Measurements from ENCODE around the gene SIX5.
"Not testable (repeated sequence)": the region's sequence is repeated elsewhere in the genome, so short reads cannot be mapped to it uniquely, and the experiment has no call there.

SIX5 gene

DNA sequence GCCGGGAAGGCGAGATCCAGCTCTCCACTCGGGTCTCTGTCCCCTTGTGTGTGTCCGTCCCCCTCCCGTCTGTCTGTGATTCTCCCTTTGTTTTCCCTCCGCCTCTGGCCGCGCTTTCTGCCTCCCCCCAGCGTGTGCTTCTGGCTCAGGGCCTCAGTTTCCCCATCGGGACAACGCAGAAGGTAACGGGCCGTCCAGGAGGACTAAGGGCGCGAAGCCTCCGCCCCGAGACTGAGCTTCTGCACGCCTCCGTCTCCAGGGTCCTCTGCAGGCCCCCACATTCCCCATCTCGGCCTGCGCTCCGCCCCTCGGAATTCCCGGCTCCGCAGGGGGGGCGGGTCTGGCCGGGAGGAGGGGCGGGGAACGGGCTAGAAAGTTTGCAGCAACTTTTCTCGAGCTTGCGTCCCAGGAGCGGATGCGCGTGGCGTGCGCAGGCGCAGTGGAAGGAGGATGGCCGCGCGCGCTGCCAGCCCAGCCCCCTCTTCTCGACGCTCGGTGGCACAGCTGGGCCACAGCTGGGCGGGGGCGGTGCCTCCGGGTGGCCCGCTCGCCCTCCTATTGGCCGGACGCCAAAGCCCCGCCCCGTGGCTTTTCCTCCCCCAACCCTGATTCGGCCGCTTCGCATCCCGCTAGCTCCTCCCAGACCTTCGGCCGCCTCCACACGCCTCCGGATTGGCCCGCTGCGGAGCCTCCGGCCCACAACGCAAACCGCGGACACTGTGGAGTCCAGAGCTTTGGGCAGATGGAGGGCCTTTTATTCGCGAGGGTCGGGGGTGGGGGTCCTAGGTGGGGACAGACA is at the start of gene SIX5:
Gene SIX5, minus strand, starts transcription at position 269 of the 799 bp plus-strand sequence. CDS start 408 bp downstream, outside the sequence.
- peak; percentile 97 for DNase-seq

DNA sequence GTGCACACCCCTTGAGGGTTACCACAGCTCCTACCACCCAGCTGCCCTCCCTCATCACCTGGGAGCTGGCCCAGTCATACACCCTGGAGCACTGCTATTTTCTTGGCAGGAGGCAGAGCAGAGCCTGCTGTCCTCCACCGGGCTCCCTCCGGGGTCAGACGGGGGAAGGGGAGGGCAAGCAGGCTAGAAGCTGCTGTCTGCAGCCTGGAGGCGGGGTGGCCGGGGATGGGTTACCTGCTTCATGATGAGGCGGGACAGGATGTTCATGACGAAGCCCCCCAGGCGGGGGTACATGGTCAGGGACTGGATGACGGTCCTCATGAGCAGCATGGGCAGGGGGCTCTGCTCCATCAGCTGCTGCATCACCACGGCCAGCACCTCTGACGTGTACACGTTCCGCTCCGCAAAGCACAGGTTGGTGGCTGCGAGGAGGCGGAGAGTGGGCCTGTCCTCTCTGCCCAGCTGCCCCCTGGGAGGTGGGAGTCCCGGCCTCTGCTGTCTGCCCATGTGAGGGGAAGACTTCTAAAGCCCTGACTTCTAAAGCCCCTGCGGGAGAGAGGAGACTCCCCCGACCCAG is 48.8 kb upstream of the SIX5 start:
- DNase-seq, result no peak

DNA sequence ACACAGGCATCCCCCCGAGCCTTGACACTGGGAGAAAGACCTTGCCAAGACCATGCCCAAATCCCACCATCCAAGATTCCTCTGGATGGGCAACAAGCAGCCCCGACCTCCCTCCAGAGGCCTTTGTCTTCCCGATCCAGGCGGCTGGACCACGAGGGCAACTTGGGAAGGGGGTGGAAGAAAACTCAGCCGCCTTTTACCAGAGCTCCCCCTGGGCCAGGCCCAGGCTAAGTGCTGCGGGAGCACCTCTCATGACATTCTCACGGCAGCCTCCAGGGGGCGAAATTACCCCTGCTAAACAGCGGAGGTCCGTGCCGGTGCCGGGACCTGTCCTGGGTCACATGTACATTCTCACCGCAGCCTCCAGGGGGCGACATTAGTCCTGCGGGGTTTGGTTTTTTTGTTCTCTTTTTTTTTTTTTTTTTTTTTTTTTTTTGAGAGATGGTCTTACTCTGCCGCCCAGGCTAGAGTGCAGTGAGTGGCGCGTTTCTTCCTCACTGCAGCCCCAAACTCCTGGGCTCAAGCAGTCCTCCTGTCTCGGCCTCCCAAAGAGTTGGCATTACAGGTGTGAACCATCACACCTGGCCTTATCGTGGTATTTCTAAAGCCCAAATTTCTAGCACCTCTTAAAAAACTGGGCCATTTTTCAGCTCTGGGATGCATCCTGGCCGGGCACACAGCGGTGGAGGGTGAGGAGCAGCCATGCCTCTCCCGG is 48.1 kb upstream of the SIX5 start:
- DNase-seq, result peak; percentile 96

DNA sequence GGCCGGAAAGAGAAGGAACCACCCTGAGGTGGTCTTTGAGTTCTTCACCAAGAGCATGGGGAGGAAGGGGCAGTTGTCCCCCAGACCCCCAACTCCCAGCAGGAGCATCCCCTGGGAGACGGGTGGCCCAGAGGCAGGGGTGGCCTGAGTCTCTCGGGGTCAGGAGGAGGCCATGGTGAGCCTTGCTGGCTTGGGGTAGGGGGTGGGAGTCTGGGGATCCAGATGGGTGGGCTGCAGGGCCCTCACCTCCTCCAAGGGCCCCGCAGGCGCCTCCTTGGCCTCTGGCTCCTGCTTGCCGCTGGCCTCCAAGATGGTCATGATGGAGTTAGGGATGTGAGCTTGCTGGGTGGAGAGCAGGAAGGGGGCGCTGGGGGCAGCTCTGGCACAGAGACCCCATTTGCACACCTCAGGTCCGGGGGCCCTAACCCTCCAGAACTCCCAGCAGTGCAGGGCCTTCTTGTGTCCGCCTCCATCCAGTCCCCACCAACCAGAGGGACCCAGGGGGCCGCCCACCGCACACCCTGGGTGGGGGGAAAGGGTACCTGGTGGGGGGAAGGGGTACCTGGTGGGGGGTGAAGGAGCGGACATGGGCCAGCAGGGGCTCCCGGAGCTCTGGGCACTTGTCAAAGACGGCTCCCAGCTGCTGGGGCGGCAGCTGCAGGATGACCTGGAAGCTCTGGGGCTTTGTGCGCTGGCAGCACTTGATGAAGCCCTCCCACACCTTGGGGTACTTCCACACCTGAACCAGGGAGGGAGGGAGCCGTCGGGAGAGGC is 47.4 kb upstream of the SIX5 start:
- DNase-seq, result no peak

DNA sequence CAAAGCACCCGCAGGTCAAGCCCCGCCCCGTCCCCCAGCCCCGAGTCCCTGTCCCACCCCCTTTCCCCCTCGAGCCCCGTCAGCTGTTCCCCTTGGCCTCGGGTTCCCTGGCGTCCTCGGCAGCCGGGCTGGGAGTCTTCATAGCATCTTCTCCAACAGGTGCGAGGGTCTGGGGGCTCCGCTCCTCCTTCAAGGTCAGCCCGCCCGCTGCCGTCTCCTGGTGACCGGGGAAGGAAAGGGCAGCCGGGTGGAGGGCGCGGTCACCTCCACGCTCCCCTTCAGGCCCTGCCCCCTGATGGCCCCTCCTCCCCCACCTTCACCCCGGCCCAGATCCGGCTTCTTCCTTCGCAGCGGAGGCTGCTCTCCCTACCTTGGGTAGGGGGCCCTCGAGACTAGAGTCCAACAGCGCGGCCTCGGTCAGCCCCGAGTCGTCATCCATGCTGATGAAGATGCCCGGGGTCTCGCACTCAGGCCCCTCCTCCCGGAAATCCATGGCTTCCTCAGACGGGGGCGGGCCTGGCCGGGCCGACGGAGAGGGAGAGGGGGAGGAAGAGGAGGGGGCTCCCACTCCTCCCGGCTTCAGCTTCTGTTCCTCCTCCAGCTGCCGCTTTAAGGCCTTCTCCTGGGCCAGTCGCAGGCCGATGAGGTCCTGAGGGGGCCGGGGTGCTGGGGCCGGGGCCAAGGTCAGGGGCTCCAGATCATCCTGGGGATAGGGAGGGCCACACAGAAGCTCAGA is 46.6 kb upstream of the SIX5 start:
- DNase-seq, result no peak

DNA sequence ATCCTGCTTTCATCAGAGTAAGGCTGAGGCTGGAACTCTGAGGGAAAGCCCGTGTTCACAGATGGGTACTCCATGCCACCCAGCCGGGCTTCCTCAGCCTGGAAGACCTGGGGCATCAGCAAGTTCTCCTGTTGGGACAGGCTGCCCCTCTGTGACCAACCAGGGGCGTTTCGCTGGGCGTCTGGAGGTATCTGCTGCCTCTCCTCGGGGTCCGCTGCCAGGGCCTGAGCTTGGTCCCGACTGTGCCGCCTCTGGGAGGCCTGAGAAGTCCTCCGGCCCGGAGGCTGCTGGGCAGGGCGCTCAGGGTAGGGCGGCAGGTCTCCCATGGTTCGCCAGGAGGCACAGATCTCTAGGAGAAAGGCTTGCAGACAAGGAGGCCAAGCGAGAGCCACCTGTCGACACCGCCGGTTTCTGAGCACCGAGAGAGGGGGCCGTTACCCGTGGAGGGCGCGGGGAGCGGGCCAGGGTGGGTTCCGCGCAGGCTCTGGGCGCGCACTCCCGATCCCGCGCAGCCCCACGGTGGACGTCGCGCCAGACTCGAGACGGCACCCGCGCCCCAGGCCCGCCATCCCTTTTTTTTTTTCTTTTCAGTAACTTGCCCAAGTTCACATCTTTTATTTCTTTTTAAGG is 45.9 kb upstream of the SIX5 start, which contains the start of gene RSPH6A:
Gene RSPH6A, minus strand, starts transcription at position 458 of the 630 bp plus-strand sequence. Its CDS starts 132 bp downstream, at position 326.
- DNase-seq, result no peak

DNA sequence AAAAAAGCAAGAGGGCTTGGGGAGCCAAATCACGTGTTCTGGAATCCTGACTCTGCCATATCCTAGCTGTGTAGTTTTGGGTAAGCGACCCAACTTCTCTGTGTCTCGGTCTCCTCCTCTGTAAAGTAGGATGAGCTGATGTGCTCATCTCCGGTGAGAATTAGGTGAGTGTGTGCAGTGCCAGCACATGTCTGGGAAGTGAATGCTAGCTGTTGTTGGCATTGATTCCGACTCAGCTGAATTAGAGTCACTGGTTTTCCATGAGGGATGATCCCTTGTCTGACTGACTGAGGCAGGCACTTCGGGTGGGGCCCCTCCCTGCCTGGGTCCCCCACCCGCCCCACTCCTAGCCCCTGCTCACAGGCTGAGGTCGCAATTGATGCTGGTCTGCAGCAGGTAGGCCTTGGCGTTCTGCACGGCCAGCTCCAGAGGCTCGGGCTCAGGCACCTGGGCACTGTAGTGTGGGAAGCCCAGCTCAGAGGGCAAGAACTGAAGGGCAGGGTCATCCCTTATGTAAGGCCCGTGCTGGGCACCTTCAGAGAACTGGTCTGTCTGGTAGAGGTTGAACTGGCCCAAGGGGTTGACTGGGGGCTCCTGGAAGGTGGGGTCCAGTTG is 45.2 kb upstream of the SIX5 start:
- DNase-seq, result no peak

DNA sequence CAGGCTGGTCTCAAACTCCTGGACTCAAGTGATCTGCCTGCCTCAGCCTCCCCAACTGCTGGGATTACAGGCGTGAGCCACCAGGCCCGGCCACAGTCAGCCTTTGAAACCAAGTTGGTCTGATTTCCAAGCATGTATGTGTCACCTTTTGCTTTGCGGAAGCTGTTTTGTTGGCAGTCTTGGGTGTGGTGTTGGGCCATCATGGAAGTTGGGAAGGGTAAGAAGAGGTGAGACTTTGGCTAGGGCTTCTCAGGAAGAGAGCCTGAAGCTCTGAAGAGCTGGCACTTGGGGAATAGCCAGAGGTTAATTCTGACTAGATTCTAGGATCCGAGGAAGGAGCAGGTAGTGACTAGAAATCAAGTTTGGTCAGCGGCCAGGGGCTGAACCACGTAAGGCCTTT is 43.2 kb upstream of the SIX5 start:
- DNase-seq, result no peak

DNA sequence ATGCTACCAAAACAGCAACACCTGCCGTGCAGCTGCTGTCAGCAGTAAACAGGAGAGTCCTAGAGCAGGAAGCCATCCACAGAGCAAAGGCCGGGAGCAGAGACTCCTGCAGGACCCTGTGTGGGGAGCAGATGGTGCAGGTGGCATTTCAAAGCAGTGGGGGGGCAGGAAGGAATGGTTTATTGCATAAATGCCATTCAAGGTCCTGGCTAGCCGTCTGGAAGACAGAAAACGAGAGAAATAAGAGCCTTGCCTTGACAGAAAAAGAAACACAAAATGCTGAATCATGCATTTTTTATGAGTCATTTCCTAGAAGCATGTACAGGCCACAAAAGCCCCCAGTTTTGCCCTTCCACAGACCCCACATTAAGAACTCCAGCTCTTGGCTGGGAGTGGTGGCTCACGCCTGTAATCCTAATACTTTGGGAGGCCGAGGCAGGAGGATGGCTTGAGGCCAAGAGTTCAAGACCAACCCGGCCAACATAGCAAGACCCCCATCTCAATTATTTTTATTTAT is 40.6 kb upstream of the SIX5 start:
- no peak for DNase-seq

DNA sequence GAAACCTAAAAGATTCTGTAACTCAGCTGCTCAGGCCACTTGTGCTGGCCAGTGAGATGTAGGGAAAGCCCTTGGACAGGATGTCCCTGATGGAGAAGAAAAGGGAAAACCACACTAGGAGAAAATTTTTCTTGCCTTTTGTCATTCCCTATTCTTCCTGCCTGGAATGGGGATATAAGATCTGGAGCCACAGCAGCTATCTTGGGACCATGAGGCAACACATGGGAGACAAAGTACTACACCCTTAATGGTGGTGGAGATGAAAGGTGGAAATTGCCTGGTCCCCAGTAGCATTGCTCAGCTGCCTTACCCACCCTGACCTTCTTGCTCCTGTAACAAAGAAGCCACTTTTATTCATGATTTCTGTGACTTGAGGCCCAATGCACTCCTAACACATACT is 36.7 kb upstream of the SIX5 start:
- DNase-seq, result no peak

DNA sequence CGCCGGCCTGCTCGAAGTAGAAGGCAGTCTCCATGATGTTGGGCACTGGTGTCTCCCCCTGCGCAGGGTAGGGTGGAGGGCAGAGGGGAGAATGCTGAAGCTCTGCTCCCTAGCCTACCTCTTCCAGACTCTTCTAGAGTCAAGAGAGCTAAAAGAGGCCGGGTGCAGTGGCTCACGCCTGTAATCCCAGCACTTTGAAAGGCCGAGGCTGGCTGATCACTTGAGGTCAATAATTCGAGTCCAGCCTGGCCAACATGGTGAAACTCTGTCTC is 35.8 kb upstream of the SIX5 start:
- DNase-seq, result no peak

DNA sequence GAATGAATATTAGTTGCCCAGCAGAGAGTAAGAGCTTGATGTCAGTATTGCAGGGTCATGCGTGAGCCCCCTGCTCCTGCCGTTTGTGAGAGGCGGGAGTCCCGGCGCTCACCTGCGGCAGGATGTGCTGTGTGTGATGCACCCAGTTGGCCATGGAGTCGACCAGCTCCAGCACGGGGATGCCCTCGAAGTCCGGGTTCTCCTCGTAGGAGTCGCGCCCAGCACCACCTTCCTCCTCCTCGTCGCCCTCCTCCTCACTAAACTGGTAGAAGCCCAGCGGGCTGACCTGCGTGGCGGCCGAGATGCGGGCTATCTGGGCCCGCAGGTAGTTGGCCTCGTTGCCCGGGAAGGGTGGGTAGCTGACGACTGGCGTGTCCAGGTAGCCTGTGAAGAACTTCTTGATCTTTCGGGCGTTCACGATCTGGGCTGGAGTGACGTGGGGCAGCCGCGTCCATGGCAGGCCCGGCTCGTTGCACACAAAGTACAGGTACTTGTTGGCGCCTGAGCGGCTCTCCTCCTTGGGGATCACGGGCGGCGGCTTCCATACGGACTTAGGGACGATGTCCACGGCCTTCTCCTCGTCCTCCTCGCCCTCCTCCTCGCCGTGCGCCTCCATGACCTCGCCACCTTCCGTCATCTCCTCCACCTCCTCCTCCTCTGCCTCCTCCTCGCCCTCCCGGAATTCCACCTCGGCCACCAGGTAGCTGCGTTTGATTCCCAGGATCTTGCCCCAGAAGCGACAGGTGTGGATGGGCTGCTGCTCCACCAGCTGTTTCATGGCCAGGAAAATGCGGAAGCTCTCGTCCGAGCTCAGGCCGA is 35.3 kb upstream of the SIX5 start:
- DNase-seq, result no peak

DNA sequence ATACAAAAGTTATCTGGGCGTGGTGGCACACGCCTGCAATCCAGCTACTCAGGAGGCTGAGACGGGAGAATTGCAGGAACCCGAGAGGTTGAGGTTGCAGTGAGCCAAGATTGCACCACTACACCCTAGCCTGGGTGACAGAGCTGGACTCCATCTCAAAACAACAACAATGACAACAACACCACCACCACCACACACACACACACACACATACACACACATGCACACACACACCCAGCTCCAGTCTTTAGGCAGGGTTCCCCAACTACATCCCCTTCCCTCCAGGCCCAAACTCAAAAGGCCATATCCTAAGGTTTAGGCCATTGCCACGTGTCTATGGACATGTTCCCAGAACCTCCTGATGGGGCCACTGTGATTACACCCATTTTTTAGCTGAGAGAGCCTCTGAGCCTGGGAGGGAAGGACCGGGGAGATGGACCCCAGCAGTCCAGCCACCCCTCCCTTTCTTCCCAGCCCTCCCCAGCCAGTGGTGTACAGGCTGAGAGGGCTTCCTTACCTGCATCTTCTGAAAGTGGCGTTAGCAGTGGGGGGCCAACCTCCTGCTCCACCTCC is 32.6 kb upstream of the SIX5 start:
- no peak for DNase-seq

DNA sequence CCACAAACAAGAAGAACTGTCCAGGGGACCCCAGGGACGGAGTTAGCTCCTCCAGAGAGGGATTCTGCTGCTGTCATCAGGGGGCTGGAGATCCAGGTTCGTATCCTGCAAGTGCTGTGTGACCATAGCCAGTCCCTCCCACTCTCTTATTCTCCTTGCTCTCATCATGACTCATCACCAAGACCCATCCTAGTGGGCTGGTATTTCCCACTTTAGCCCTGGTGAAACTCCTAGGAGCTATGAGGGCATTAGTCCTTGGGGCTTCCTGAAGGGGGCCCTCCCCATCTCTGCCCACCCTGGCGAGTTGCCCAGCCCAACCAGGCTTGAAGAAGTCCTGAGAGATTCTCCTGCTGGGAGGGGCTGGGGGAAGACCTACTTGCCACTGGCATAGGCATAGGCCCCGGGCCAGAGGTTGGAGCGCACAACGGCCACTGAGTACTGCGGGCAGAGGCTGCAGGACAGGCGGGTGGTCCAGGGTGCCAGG is 31.1 kb upstream of the SIX5 start:
- DNase-seq, result no peak

DNA sequence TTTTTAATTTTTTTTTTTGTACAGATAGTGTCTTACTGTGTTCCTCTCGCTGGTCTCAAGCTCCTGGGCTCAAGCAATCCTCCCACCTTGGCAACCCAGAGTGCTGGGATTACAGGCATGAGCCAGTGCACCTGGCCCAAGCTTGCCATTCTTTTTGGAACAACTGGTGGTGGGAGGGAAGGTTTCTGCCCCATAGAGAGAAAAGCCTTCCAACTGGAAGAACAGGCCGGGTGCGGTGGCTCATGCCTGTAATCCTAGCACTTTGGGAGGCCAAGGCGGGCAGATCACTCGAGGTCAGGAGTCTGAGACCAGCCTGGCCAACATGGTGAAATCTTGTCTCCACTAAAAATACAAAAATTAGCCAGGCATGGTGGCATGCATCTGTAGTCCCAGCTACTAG is 30.5 kb upstream of the SIX5 start:
- DNase-seq, result not testable (repeated sequence)

DNA sequence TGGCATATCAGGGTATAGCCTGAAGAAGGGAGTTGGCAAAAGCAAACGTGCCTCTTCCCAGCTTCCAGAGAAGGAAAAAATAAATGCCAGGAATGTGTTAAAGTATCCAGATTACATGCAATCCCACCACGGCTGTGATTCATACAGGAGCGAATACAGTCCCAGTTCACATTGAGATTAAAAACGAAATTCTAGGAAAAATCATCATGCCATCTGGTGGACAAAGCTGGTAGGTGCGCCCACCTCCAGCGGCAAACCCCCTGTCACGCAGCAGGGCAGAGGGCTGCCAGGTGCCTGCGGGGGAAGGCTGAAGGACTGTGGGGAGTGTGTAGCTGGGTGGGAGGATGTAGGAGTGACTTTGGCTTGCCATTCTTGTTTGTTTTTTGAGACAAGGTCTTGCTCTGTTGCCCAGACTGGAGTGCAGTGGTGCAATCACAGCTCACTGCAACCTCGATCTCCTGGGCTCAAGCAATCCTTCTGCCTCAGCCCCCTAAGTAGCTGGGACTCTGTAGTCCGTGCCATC is 30.0 kb upstream of the SIX5 start:
- DNase-seq, result peak; percentile 43

DNA sequence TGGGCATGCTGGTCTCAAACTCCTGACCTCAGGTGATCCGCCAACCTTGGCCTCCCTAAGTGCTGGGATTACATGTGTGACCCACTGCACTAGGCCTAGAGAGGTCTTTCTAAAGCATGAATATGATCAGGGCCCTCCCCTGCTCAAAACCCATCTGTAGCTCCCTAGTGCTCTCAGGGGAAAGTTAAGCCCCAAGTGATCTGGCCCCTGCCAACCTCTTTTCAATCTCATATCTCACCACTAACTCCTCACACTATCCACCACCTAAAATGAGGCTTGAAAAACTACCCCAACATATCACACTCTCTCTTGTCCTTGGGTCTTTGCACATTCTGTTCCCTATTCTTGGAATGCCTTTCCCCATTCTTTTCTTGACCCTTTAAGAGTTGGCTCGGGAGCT is 25.6 kb upstream of the SIX5 start:
- DNase-seq, result no peak

DNA sequence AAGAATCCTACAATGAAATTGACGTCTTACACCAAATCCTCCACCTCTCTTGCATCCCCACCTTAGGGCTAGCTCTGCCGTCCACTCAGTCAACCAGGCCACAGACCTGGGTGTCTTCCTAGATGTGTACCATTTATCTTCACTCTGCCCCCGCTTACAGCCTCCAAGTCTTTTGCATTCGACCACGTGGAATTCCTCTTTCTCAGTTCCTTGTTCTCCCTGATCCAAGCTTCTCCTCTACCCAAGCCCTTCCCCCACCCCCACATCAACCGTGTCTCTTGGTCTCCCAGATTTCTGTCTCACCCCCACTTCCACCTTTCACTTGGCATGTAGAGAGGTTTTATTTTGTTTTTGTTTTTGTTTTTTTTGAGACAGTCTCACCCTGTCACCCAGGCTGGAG is 24.8 kb upstream of the SIX5 start:
- DNase-seq, result no peak

DNA sequence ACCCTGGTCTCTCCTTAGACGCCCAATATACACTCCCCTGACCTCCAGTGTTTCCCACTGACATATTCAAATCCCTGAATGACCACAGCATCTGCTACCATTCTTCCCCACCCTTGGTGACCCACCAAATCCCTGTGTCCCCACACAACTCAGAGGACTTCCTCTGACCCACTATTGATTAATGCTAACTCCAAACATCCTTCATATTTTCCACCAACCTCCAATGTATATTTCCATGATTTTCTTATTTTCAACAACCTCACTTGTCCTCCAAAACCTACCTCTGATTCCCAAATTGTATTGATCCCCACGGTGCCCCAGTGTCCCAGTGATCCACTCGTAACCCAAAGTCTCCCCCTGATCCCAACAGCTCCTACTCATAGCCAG is 24.1 kb upstream of the SIX5 start:
- no peak for DNase-seq
